GM19324 (cell line): ENCODE measurements around the gene PLEKHA8.

Experiments
- ATAC-seq: cut with Tn5 transposase; IDR thresholded peaks from one replicate; pipeline ENCODE4 v1.9.1; 2021; ENCODE audit warnings: mild to moderate bottlenecking, moderate library complexity; ENCODE audit not compliant: unreplicated experiment, low FRiP score

PLEKHA8 gene

GRCh38 chr7:30164567-30164966 is 136.4 kb downstream of the PLEKHA8 start:
- no peak for ATAC-seq

- no peak for ATAC-seq
Observed at GRCh38 chr7:30165590-30165989, 137.4 kb downstream of the PLEKHA8 start.

GRCh38 chr7:30166155-30166840 is 138.1 kb downstream of the PLEKHA8 start:
- ATAC-seq: no peak

- no peak for ATAC-seq
Observed at GRCh38 chr7:30166841-30167235, 138.6 kb downstream of the PLEKHA8 start.

- no peak for ATAC-seq
Observed at GRCh38 chr7:30167901-30168300, 139.7 kb downstream of the PLEKHA8 start.

- no peak for ATAC-seq
Observed at GRCh38 chr7:30168835-30169573, 140.8 kb downstream of the PLEKHA8 start.

GRCh38 chr7:30169579-30169978 is 141.4 kb downstream of the PLEKHA8 start:
- no peak for ATAC-seq

GRCh38 chr7:30170476-30171205 is 142.4 kb downstream of the PLEKHA8 start:
- no peak for ATAC-seq

- ATAC-seq: no peak
Observed at GRCh38 chr7:30171766-30172447, 143.7 kb downstream of the PLEKHA8 start.

GRCh38 chr7:30172451-30172850 is 144.2 kb downstream of the PLEKHA8 start:
- no peak for ATAC-seq

- ATAC-seq: no peak
Observed at GRCh38 chr7:30173058-30173897, 145.1 kb downstream of the PLEKHA8 start.

- no peak for ATAC-seq
Observed at GRCh38 chr7:30175180-30175579, 147.0 kb downstream of the PLEKHA8 start.

GRCh38 chr7:30175636-30176147 is 147.5 kb downstream of the PLEKHA8 start:
- no peak for ATAC-seq

- no peak for ATAC-seq
Observed at GRCh38 chr7:30176463-30177109, 148.4 kb downstream of the PLEKHA8 start.

GRCh38 chr7:30177186-30177585 is 149.0 kb downstream of the PLEKHA8 start:
- ATAC-seq: no peak

- no peak for ATAC-seq
Observed at GRCh38 chr7:30177965-30178364, 149.8 kb downstream of the PLEKHA8 start.

GRCh38 chr7:30178748-30179436 is 150.7 kb downstream of the PLEKHA8 start:
- peak; percentile 80 for ATAC-seq
